ENCODE measurements around the gene KAT6B. TPM values are rescaled to one million over a fixed set of nuclear protein-coding genes. Genes with fewer than 3 reads are reported as not detected.
A peak's percentile ranks its signal among the peaks of the same experiment; 100 is the strongest.

The KAT6B gene
- total RNA-seq, 1 donor from 2014 or later = 21.7 TPM

- H3K36me3 ChIP-seq (ENCODE audit: insufficient read depth, low read length) = no peaks in the 10 kb centered on the region
- no peak overlapping the region for H3K27ac ChIP-seq (ENCODE audit: low read depth, low read length)
- H3K4me1 ChIP-seq (ENCODE audit: insufficient read depth, low read length) = no peaks in the 10 kb centered on the region
- H4K20me1 ChIP-seq (ENCODE audit: insufficient read depth, low read length) = no peaks in the 10 kb centered on the region
- no peak overlapping the region for H3K4me3 ChIP-seq (ENCODE audit: insufficient read depth, low read depth, low read length)
- FAIRE-seq (no peak), DNase-seq (ENCODE audit: low read depth) (no peak)
- peaks cover 3% of the 10 kb centered on the region for H3K27me3 ChIP-seq (ENCODE audit: insufficient read depth, low read length)
- no peak overlapping the region for H3K27ac Mint-ChIP-seq (ENCODE audit: unreplicated experiment)
- H2AFZ ChIP-seq (ENCODE audit: low read depth, low read length) = no peak overlapping the region
- TF ChIP-seq, protein P1, sequence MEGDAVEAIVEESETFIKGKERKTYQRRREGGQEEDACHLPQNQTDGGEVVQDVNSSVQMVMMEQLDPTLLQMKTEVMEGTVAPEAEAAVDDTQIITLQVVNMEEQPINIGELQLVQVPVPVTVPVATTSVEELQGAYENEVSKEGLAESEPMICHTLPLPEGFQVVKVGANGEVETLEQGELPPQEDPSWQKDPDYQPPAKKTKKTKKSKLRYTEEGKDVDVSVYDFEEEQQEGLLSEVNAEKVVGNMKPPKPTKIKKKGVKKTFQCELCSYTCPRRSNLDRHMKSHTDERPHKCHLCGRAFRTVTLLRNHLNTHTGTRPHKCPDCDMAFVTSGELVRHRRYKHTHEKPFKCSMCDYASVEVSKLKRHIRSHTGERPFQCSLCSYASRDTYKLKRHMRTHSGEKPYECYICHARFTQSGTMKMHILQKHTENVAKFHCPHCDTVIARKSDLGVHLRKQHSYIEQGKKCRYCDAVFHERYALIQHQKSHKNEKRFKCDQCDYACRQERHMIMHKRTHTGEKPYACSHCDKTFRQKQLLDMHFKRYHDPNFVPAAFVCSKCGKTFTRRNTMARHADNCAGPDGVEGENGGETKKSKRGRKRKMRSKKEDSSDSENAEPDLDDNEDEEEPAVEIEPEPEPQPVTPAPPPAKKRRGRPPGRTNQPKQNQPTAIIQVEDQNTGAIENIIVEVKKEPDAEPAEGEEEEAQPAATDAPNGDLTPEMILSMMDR (IDR thresholded peaks at IDR 0.05; ENCODE audit: insufficient read depth, low read depth, low read length) = no peak
- TF ChIP-seq EZH2 (IDR thresholded peaks at IDR 0.05; ENCODE audit: insufficient read depth, low read length) = no peak
- H3K9me3 ChIP-seq (ENCODE audit: insufficient read depth, low read depth, low read length) = no peaks in the 10 kb centered on the region
- H3K4me2 ChIP-seq (ENCODE audit: low read length) = no peak overlapping the region
- no peak overlapping the region for H3K4me3 Mint-ChIP-seq (ENCODE audit: unreplicated experiment)
- H3K4me1 Mint-ChIP-seq (ENCODE audit: low read depth, unreplicated experiment) = no peaks in the 10 kb centered on the region
- no peaks in the 10 kb centered on the region for H3K79me2 ChIP-seq (ENCODE audit: insufficient read depth, low read length)
- no peaks in the 10 kb centered on the region for H3K9me3 Mint-ChIP-seq (ENCODE audit: unreplicated experiment)
- H3K9ac ChIP-seq (ENCODE audit: low read length) = no peak overlapping the region
- H3K27me3 Mint-ChIP-seq (ENCODE audit: low read depth, unreplicated experiment) = no peaks in the 10 kb centered on the region
- H3K36me3 Mint-ChIP-seq (ENCODE audit: low read depth, unreplicated experiment) = no peaks in the 10 kb centered on the region
Observed at GRCh38 chr10:74808501-74808900, 17.9 kb upstream of the KAT6B start.

- H3K4me2 ChIP-seq (ENCODE audit: low read length) = no peak overlapping the region
- H3K27ac ChIP-seq (ENCODE audit: low read depth, low read length) = no peak overlapping the region
- H3K9me3 ChIP-seq (ENCODE audit: insufficient read depth, low read depth, low read length) = no peaks in the 10 kb centered on the region
- H3K27me3 ChIP-seq (ENCODE audit: insufficient read depth, low read length) = peaks cover 3% of the 10 kb centered on the region
- no peak for DNase-seq (ENCODE audit: low read depth)
- Mint-ChIP-seq H3K36me3 (ENCODE audit: low read depth, unreplicated experiment) (no peaks in the 10 kb centered on the region), H3K27me3 (ENCODE audit: low read depth, unreplicated experiment) (peaks cover 4% of the 10 kb centered on the region), H3K4me1 (ENCODE audit: low read depth, unreplicated experiment) (no peaks in the 10 kb centered on the region), H3K4me3 (ENCODE audit: unreplicated experiment) (no peak overlapping the region), H3K27ac (ENCODE audit: unreplicated experiment) (no peak overlapping the region), H3K9me3 (ENCODE audit: unreplicated experiment) (no peaks in the 10 kb centered on the region)
- H4K20me1 ChIP-seq (ENCODE audit: insufficient read depth, low read length) = no peaks in the 10 kb centered on the region
- no peak overlapping the region for H3K4me3 ChIP-seq (ENCODE audit: insufficient read depth, low read depth, low read length)
- no peak for FAIRE-seq
- no peaks in the 10 kb centered on the region for H3K4me1 ChIP-seq (ENCODE audit: insufficient read depth, low read length)
- H2AFZ ChIP-seq (ENCODE audit: low read depth, low read length) = no peak overlapping the region
- TF ChIP-seq, protein P1 (IDR thresholded peaks at IDR 0.05; ENCODE audit: insufficient read depth, low read depth, low read length) = no peak
- no peak for TF ChIP-seq EZH2 (IDR thresholded peaks at IDR 0.05; ENCODE audit: insufficient read depth, low read length)
- H3K9ac ChIP-seq (ENCODE audit: low read length) = no peak overlapping the region
- H3K79me2 ChIP-seq (ENCODE audit: insufficient read depth, low read length) = no peaks in the 10 kb centered on the region
- no peaks in the 10 kb centered on the region for H3K36me3 ChIP-seq (ENCODE audit: insufficient read depth, low read length)
Observed at GRCh38 chr10:74810087-74810486, 16.3 kb upstream of the KAT6B start.

GRCh38 chr10:74813381-74814259 lies 12.8 kb upstream of the KAT6B start:
- H3K4me3 Mint-ChIP-seq (ENCODE audit: unreplicated experiment) = no peak overlapping the region

More at GRCh38 chr10:74813381-74814259, 12.8 kb upstream of the KAT6B start:
- no peaks in the 10 kb centered on the region for H3K4me1 Mint-ChIP-seq (ENCODE audit: low read depth, unreplicated experiment)
- H2AFZ ChIP-seq (ENCODE audit: low read depth, low read length) = peak overlapping the region; percentile 75
- H3K79me2 ChIP-seq (ENCODE audit: insufficient read depth, low read length) = no peaks in the 10 kb centered on the region
- no peaks in the 10 kb centered on the region for H3K9me3 Mint-ChIP-seq (ENCODE audit: unreplicated experiment)
- no peaks in the 10 kb centered on the region for H3K4me1 ChIP-seq (ENCODE audit: insufficient read depth, low read length)
- no peak overlapping the region for H3K4me3 ChIP-seq (ENCODE audit: insufficient read depth, low read depth, low read length)
- peaks cover 4% of the 10 kb centered on the region for H3K27me3 Mint-ChIP-seq (ENCODE audit: low read depth, unreplicated experiment)
- no peak for FAIRE-seq
- no peak overlapping the region for H3K27ac Mint-ChIP-seq (ENCODE audit: unreplicated experiment)
- peak overlapping the region; percentile 80 for H3K4me2 ChIP-seq (ENCODE audit: low read length)
- H3K9me3 ChIP-seq (ENCODE audit: insufficient read depth, low read depth, low read length) = no peaks in the 10 kb centered on the region
- H3K36me3 ChIP-seq (ENCODE audit: insufficient read depth, low read length) = no peaks in the 10 kb centered on the region
- no peaks in the 10 kb centered on the region for H3K36me3 Mint-ChIP-seq (ENCODE audit: low read depth, unreplicated experiment)
- H4K20me1 ChIP-seq (ENCODE audit: insufficient read depth, low read length) = no peaks in the 10 kb centered on the region
- H3K27me3 ChIP-seq (ENCODE audit: insufficient read depth, low read length) = peaks cover 3% of the 10 kb centered on the region
- no peak overlapping the region for H3K27ac ChIP-seq (ENCODE audit: low read depth, low read length)
- no peak overlapping the region for H3K9ac ChIP-seq (ENCODE audit: low read length)
- TF ChIP-seq EZH2 (IDR thresholded peaks at IDR 0.05; ENCODE audit: insufficient read depth, low read length) = no peak
- TF ChIP-seq, protein P1 (IDR thresholded peaks at IDR 0.05; ENCODE audit: insufficient read depth, low read depth, low read length) = no peak
- no peak for DNase-seq (ENCODE audit: low read depth)

Data from astrocyte (in vitro differentiated cells and primary cell).